HTERT RPE-1 (cell line): ENCODE data around the gene HLA-C.
"Not testable (repeated sequence)": the region's sequence is repeated elsewhere in the genome, so short reads cannot be mapped to it uniquely, and the experiment has no call there.

ENCODE experiments used
- in situ Hi-C: fragments of 300-500 bp; cut with MboI; formaldehyde crosslinking; loops from 4 replicates; pipeline ENCODE4 v1.14.3; 2020; ENCODE audit warnings: low sequenced_read_pairs

Gene HLA-C

GRCh38 chr6:31271641-31272357 is at the start of gene HLA-C:
Gene HLA-C (minus strand): TSS chr6:31272092. CDS start chr6:31272071, 21 bp downstream.
- in situ Hi-C loops = no loop called here

DNA sequence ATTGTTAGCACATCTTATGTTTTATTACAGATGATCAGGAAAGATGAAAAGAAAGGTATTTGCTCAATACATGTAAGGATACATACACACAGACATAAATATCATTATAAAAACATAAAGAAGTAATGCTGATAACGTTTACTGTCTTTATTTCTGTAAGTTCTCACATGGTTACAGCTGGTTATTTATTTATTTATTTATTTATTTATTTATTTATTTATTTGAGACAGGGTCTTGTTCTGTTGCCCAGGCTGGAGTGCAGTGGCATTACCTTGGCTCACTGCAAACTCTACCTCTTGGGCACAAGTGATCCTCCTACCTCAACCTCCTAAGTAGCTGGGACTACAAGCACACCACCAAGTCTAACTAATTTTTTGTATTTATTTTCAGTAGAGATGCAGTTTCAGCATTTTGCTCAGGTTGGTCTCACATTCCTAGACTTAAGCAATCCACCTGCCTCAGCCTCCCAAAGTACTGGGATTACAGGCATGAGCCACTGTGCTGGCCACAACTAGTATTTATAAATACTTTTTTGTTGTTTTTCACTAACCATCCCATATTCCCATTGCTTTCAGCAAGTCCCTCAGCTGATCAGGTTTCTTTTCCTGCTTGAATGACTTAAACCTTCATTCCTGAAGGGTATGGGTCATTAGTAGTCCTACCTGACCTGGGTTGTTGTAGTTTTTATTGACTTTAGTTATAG is 49.3 kb upstream of the HLA-C start:
- in situ Hi-C loops = no loop called here

- in situ Hi-C loops = no loop called here
These were observed 45.1 kb upstream of the HLA-C start for GRCh38 chr6:31317036-31317435.

GRCh38 chr6:31309641-31310040 is 37.7 kb upstream of the HLA-C start:
- in situ Hi-C loops = no loop called here

GRCh38 chr6:31308845-31309175 is 36.9 kb upstream of the HLA-C start:
- in situ Hi-C loops = no loop called here

DNA sequence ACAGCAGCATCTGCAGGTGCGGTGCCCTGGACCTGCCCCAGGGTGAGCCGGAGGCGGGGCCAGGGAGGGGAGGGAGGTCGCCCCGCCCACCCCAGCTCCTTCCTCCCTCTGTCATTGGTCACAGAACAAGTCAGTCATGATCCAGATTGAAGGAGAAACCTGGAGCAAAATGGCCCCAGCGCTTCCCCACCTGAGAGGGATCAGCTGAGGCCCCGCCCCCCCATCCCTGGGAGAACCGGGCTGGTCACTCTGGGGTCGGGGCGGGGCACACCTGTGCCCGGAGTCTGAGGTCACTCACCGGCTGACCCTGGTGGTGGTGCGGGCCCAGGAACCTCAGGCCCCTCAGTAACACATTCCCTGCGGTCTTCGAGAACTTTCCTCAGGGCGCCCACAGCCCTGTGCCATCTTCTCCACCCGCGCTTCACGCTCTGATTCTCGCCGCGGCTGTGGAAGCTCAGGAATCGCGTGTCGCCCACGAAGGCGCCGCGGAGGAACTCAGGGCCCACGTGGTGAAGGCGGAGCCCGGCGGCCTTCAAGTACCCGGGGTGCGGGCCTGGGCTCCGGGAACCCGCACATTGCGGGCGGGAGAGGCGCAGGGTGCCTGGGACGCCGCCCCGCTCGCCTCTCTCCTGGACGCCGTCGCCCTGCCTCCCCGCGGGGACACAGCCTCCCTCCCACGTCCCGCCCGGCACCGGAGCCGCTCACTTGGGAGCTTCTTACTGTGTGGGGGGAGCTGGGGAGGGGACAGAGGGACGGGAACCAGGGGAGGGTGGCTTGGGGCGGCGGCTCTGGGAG is 36.4 kb upstream of the HLA-C start:
- in situ Hi-C loops = no loop called here

DNA sequence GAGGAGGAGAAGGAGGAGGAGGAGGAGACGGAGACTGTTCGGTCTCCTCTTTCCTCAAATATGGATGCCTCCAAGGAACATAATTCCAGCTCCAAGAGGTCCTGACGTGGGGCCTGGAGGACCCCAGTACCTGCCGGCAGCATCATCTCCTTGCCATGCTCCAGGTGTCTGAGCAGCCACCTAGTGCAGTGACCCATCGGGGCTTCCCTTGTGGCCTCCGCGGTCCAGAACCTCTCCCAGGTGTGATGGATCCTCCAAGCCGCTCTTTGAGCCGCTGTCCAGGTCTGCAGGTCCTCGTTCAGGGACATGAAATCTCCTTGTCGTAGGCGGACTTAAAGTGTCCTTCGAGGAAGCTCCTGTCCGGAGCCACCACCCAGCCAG is 35.8 kb upstream of the HLA-C start:
- in situ Hi-C loops = no loop called here

DNA sequence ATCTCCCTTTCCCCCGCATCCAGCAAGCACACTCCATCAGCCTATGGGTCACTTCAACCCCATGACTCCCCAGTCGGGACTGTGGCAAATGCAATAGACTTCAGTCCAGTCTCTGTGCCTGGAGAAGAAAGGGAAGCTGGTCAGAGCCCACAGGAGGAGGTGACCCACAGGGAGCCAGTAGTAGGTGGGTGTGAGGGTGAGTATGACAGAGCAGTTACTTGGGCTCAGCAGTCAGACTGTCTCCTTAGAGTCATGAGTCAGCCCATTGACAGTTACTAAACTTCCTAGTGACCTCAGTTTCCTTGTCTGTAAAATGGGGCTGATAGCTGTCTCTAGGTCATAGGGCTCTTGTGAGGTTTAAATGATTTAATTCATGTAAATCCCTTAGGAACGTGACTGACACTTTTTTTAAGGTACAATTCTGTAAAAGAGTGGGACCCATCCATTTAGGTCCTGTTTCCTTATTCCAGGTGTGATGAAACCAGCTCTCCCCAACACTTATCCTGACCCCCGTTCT is 33.9 kb upstream of the HLA-C start:
- in situ Hi-C loops = no loop called here

GRCh38 chr6:31304683-31305082 is 32.8 kb upstream of the HLA-C start:
- in situ Hi-C loops = no loop called here

GRCh38 chr6:31300797-31301196 is 28.9 kb upstream of the HLA-C start:
- in situ Hi-C loops = no loop called here

DNA sequence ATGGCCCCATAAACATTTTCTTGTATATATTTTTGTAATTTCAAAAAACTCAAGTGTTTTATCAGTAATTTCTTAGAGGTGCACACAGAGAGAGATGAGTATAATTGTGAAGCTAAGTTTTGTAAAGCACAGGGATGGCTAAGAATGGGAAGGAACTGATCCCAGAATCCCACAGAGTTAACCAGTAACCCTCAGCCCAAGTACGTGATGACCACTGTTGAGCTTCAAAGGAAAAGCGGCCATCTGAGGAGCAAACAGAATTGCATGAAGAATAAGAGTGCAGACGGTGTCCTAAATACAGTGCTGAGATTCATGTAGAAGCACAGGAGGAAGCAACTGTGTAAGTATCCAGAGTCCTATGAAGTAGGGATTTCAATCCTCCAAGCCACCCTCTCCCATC is 28.1 kb upstream of the HLA-C start:
- in situ Hi-C loops = no loop called here

GRCh38 chr6:31299511-31299910 is 27.6 kb upstream of the HLA-C start:
- in situ Hi-C loops = no loop called here

DNA sequence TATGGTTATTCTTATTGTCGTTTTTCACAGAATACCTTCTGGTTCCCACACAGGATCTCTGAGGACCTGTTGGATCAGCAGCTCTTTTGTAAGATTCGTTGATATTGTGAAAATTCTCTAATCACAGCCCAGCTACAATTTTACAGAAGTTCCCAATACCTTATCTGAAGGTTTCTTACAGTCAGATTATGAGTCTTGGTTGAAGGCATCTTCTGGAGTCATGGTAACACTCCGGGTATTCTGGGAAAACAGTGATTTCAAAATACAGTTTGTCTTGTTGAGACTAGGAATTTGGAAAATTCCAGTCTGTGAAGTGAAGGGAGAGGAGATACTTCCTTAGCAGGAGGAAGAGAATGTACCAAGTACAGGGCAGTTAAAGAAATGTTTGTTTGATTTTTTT is 22.2 kb upstream of the HLA-C start:
- in situ Hi-C loops = no loop called here

GRCh38 chr6:31293343-31293742 is 21.5 kb upstream of the HLA-C start:
- in situ Hi-C loops = no loop called here

GRCh38 chr6:31289788-31290187 is 17.9 kb upstream of the HLA-C start:
- in situ Hi-C loops = no loop called here

DNA sequence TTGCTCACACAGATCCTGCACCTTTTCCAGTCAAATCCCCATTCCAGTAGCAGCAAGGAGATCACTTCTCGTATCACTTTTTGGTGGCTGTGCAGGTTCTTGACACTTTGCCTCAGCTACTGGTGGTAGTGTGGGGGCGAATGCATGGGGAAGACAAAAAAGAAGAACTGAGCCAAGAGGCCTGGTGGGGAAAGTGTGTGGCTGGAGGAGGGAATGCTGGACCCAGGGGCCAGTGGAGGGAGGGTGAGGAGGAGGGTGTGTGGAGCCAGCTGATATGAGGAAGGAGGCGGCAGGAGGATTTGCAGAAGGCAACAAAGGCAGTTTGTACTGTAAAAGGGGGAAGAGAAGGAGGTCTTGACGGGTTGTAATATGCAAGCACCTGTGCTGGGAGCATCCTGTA is 15.7 kb upstream of the HLA-C start:
- in situ Hi-C loops = no loop called here

DNA sequence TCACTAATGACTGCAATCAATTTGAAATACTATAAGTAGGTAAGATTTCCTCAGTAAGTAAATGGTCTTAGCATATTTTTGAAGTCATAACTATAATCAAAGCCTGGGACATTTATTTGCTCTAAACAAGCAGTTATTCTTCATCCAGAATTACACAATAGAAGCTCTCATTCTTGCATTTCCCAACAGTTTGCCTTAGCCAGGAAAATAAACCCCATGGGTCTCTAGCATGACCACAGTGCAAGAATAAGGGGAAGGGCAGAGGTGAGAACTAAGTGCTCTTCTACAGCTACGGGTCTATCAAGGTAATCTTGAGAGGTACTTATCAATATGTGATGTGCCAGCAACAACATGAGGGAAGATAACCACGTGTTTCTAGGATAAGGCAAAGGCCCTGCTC is 14.1 kb upstream of the HLA-C start:
- in situ Hi-C loops = no loop called here

DNA sequence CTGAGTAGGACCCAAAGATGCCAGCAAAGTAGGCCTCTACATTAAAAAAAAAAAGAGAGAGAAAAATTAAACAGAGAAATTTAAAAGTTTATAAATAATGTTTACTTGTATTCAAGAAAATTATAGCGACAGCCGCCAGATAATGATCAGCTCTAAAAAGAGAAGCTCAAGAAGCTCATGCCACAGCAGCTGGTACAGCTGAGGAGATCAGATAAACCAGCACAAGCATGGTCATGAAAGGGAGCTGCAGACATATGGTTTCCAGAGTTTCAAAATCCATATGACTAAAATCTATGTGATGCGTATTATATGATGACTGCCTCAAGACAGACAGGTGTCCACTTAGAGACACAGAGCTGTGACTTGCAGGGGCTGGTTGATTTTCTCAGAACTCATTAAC is 13.6 kb upstream of the HLA-C start:
- in situ Hi-C loops = no loop called here

- in situ Hi-C loops = not testable (repeated sequence)
These were observed 7.8 kb upstream of the HLA-C start for GRCh38 chr6:31279647-31280046.

DNA sequence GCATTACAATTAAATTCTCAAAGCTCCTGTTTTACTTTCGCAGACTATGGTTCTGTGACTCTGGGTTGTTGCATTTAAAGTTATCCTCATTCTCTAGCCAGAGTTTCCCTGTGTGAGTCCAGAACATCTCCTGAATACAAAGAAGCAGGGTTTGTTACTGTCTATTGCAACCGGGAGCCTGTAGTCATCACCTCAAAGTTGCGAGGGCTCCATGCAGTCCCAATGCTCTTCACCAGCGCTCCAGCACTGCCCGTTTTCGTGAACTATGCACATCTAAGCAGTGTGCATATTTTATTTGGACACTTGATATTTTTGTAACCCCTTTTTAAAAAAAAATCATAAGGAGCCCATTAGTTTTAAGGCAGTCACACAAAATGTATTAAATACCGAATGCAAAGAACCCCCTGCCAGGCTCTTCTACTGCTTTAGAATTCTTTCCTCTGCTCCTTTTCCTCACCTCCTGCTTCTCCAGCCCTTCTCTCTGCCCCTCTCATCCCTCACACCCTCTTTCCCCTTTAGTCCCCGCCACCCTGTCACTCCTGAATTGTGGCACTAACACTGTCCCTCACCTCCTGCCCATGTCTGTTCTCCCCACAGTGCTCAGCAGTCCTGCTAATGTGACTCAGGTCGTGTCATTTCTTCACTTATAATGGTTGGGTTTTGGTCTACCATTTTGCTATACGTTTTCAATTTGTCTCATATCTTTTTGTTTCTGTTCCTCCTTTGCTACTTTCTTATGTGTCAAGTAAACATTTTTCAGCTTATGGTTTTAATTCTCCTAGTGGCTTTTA is 1.1 kb upstream of the HLA-C start:
- in situ Hi-C loops = no loop called here

GRCh38 chr6:31272436-31272835 is 544 bp upstream of the HLA-C start:
- in situ Hi-C loops = no loop called here
